Fibroblast of lung (primary cell): ENCODE measurements around the gene VPS25.

Source experiments
- EZH2 ChIP-seq: IDR thresholded peaks from 2 replicates; pipeline ENCODE4 v1.5.1; 2012; ENCODE audit warnings: low read length, control low read depth, mild to moderate bottlenecking; ENCODE audit errors: missing control alignments
- TF ChIP-seq, protein P1 (sequence below), 2 donors: IDR thresholded peaks in 1 of 2; conservative IDR thresholded peaks in 1 of 2; 1 replicate in 1 of 2; 2 replicates in 1 of 2; pipeline ENCODE4 v1.5.1; 2011 to 2012; ENCODE audit warnings: low read length in 2 of 2, control low read depth in 1 of 2, inconsistent platforms in 1 of 2, low read depth in 1 of 2, mild to moderate bottlenecking in 1 of 2

DNA sequence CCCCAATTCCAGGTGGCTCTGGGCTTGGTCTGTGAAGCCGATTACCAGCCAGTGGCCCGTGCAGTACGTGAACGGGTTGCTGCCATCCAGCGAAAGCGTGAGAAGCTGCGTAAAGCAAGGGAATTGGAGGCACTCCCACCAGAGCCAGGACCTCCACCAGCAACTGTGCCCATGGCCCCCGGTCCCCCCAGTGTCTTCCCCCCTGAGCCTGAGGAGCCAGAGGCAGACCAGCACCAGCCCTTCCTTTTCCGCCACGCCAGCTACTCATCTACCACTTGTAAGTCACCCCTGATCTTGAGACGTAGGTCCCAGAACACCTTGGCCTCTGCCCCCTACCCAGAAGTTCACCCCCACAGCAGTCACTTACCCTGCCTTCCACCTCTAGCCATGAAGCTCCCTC lies 14.0 kb downstream of the VPS25 start:
- TF ChIP-seq, protein P1, sequence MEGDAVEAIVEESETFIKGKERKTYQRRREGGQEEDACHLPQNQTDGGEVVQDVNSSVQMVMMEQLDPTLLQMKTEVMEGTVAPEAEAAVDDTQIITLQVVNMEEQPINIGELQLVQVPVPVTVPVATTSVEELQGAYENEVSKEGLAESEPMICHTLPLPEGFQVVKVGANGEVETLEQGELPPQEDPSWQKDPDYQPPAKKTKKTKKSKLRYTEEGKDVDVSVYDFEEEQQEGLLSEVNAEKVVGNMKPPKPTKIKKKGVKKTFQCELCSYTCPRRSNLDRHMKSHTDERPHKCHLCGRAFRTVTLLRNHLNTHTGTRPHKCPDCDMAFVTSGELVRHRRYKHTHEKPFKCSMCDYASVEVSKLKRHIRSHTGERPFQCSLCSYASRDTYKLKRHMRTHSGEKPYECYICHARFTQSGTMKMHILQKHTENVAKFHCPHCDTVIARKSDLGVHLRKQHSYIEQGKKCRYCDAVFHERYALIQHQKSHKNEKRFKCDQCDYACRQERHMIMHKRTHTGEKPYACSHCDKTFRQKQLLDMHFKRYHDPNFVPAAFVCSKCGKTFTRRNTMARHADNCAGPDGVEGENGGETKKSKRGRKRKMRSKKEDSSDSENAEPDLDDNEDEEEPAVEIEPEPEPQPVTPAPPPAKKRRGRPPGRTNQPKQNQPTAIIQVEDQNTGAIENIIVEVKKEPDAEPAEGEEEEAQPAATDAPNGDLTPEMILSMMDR (conservative IDR thresholded peaks at IDR 0.05 in 1 of 2, IDR thresholded peaks at IDR 0.05 in 1 of 2; ENCODE audit: low read depth in 1 of 2, low read length in 2 of 2), result no peak
- no peak for TF ChIP-seq EZH2
